ENCODE data around the gene WSCD1.

WSCD1 gene

GRCh38 chr17:6061290-6061689, 8.9 kb upstream of the WSCD1 start:
- DNase-seq, result no peak

GRCh38 chr17:6064868-6065267, 5.3 kb upstream of the WSCD1 start:
- DNase-seq, result no peak

- DNase-seq, result no peak
These were observed 4.8 kb upstream of the WSCD1 start for GRCh38 chr17:6065351-6065750.

GRCh38 chr17:6066183-6066948, 3.8 kb upstream of the WSCD1 start:
- DNase-seq, result no peak

- DNase-seq, result no peak
These were observed 3.1 kb upstream of the WSCD1 start for GRCh38 chr17:6067060-6067459.

GRCh38 chr17:6070430-6070912, 292 bp downstream of the WSCD1 start:
- DNase-seq, result no peak

GRCh38 chr17:6070913-6071511, 833 bp downstream of the WSCD1 start:
- no peak for DNase-seq

- no peak for DNase-seq
These were observed 1.4 kb downstream of the WSCD1 start for GRCh38 chr17:6071528-6072065.

GRCh38 chr17:6072157-6072556, 2.0 kb downstream of the WSCD1 start:
- no peak for DNase-seq

- DNase-seq, result no peak
These were observed 2.4 kb downstream of the WSCD1 start for GRCh38 chr17:6072611-6073010.

- DNase-seq, result no peak
These were observed 3.4 kb downstream of the WSCD1 start for GRCh38 chr17:6073620-6074019.

- peak; percentile 78 for DNase-seq
These were observed 4.9 kb downstream of the WSCD1 start for GRCh38 chr17:6075050-6075449.

GRCh38 chr17:6075845-6076244, 5.7 kb downstream of the WSCD1 start:
- no peak for DNase-seq

- DNase-seq, result no peak
These were observed 7.6 kb downstream of the WSCD1 start for GRCh38 chr17:6077752-6078151.

GRCh38 chr17:6078458-6078871, 8.3 kb downstream of the WSCD1 start:
- no peak for DNase-seq

- peak; percentile 71 for DNase-seq
These were observed 9.1 kb downstream of the WSCD1 start for GRCh38 chr17:6079155-6079888.

- DNase-seq, result no peak
These were observed 9.8 kb downstream of the WSCD1 start for GRCh38 chr17:6079960-6080359.

- DNase-seq, result no peak
These were observed 10.7 kb downstream of the WSCD1 start for GRCh38 chr17:6080711-6081430.

GRCh38 chr17:6082335-6082734, 12.2 kb downstream of the WSCD1 start:
- no peak for DNase-seq

GRCh38 chr17:6084311-6085161, 14.4 kb downstream of the WSCD1 start:
- peak; percentile 81 for DNase-seq

- no peak for DNase-seq
These were observed 15.6 kb downstream of the WSCD1 start for GRCh38 chr17:6085812-6086211.
